ENCODE measurements around the gene MEIOC. TPM values are rescaled to one million over a fixed set of nuclear protein-coding genes. Genes with fewer than 3 reads are reported as not detected.

Gene MEIOC
- total and polyA plus RNA-seq, 2 of the 8 experiments (the other 6 are each of a cell fraction or from before 2014, with no cell fraction given) = 4.2 to 4.8 TPM

DNA sequence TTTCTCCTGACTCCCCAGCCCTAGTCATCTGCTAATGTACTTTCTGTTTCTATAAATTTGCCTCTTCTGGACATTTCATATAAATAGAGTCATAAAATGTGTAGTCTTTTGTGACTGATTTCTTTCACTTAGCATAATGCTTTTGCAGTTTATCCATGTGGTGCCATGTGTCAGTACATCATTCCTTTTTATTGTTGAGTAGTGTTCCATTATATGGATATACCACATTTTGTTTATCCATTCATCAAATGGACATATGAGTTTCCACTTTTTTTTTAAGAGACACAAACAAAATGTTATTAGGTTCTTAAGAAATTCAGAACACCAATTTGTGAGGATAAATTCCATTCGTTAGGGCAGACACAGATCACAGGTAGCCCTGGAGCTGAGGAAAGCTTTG is 63.2 kb downstream of the MEIOC start:
- H3K9me3 ChIP-seq (ENCODE audit: insufficient read depth in 2 of 2, low read depth in 1 of 2, low read length in 1 of 2) = no peaks in the 10 kb centered on the region
- H3K36me3 ChIP-seq (ENCODE audit: control insufficient read depth in 2 of 4, insufficient read depth in 4 of 4, low read length in 3 of 4) = peaks cover 6 to 18% (median 9%) of the 10 kb centered on the region in 4 experiments; a peak in 5 of 8 replicates
- FAIRE-seq (no peak), DNase-seq (ENCODE audit: low read depth in 1 of 2, low spot score in 2 of 2) (no peak)
- H2AK5ac ChIP-seq (ENCODE audit: low read depth, low read length) = no peak overlapping the region
- no peak overlapping the region for H3K4ac ChIP-seq (replicated peaks; ENCODE audit: insufficient read length, low read depth, low read length)
- H2BK15ac ChIP-seq (ENCODE audit: low read length) = no peak overlapping the region
- H2BK120ac ChIP-seq (replicated peaks; ENCODE audit: low read depth, low read length) = no peak overlapping the region
- no peaks in the 10 kb centered on the region for H4K20me1 ChIP-seq (replicated peaks in 1 of 2; ENCODE audit: control insufficient read depth in 1 of 2, insufficient read depth in 2 of 2, low read length in 2 of 2)
- H3K79me2 ChIP-seq (ENCODE audit: control insufficient read depth in 1 of 2, insufficient read depth in 2 of 2, low read length in 2 of 2) = no peaks in the 10 kb centered on the region
- ChIA-PET POLR2A (ENCODE audit: partially characterized antibody) (interaction anchor here (0.6 to 0.7 kb wide), 2 partner anchors 11 to 16 kb away, joined by 3 read pairs; partner anchors contain the start of gene DBF4B), CTCF (ENCODE audit: partially characterized antibody) (interaction anchor here (0.7 kb wide), 1 partner anchor 1237 kb away, joined by 3 read pairs; no protein-coding TSS in a partner anchor)
- no peaks in the 10 kb centered on the region for H3K79me1 ChIP-seq (ENCODE audit: low read depth, low read length)
- no peak overlapping the region for H2BK20ac ChIP-seq (ENCODE audit: low read length)
- no peaks in the 10 kb centered on the region for H3K4me1 ChIP-seq (replicated peaks in 1 of 4; ENCODE audit: control insufficient read depth in 3 of 4, insufficient read depth in 4 of 4, low read length in 3 of 4)
- H4K5ac ChIP-seq (ENCODE audit: insufficient read length, low read depth, low read length) = no peak overlapping the region
- H4K91ac ChIP-seq (replicated peaks; ENCODE audit: insufficient read length, low read length) = no peak overlapping the region
- no peak overlapping the region for H4K8ac ChIP-seq (ENCODE audit: extremely low read depth, insufficient read depth, low read length)
- no peak overlapping the region for H3K4me2 ChIP-seq (ENCODE audit: insufficient read depth in 1 of 2, low read depth in 2 of 2, low read length in 2 of 2)
- WGBS, 2 experiments (ENCODE audit: extremely low coverage in 1 of 2, insufficient coverage in 1 of 2, insufficient read length in 1 of 2, insufficient replicate concordance in 2 of 2, low coverage in 1 of 2, low lambda C conversion rate in 2 of 2, missing lambda C conversion rate in 1 of 2) = 91% methylated on average over 1 of the region's 1 CpG; no CpG with 5 or more reads in 1 of the 2 experiments
- H3K14ac ChIP-seq (ENCODE audit: insufficient read length) = no peak overlapping the region
- no peaks in the 10 kb centered on the region for H3K27me3 ChIP-seq (replicated peaks in 1 of 4; ENCODE audit: control insufficient read depth in 3 of 4, extremely low read depth in 1 of 4, insufficient read depth in 3 of 4, low read length in 3 of 4)
- H3K4me3 ChIP-seq (ENCODE audit: extremely low read depth in 1 of 4, insufficient read depth in 2 of 4, low read depth in 3 of 4, low read length in 4 of 4) = no peak overlapping the region
- H2BK12ac ChIP-seq (ENCODE audit: low read depth, low read length) = no peak overlapping the region
- no peak overlapping the region for H3K23ac ChIP-seq (ENCODE audit: insufficient read length)
- no peak overlapping the region for H3K9ac ChIP-seq (replicated peaks in 1 of 4; ENCODE audit: extremely low read depth in 1 of 4, low read depth in 3 of 4, low read length in 3 of 4)
- no peak overlapping the region for H2BK5ac ChIP-seq (ENCODE audit: low read depth, low read length)
- no peak overlapping the region for H3K56ac ChIP-seq (replicated peaks; ENCODE audit: insufficient read length, low read depth, low read length)
- no peak overlapping the region for H3K18ac ChIP-seq (ENCODE audit: extremely low read depth, low read length)
- H3K23me2 ChIP-seq (ENCODE audit: low read depth, low read length) = no peaks in the 10 kb centered on the region
- no peak overlapping the region for H2AFZ ChIP-seq (ENCODE audit: low read length)
- no peak overlapping the region for H3K27ac ChIP-seq (ENCODE audit: low read depth, low read length)
- TF ChIP-seq JUN (IDR thresholded peaks at IDR 0.05; ENCODE audit: low read depth, low read length) = no peak
- TF ChIP-seq KDM5A (IDR thresholded peaks at IDR 0.05; ENCODE audit: low read length) = no peak
- no peak for TF ChIP-seq SRF (IDR thresholded peaks at IDR 0.05; ENCODE audit: low read depth, low read length)
- no peak for TF ChIP-seq CBX5 (IDR thresholded peaks at IDR 0.05; ENCODE audit: low read depth, low read length)
- no peak for TF ChIP-seq BCL11A (IDR thresholded peaks at IDR 0.05; ENCODE audit: low read depth in 2 of 2, low read length in 2 of 2)
- TF ChIP-seq SIX5 (IDR thresholded peaks at IDR 0.05; ENCODE audit: low read depth, low read length) = no peak
- TF ChIP-seq ASH2L (IDR thresholded peaks at IDR 0.05; ENCODE audit: low read length) = no peak
- TF ChIP-seq FOSL1 (IDR thresholded peaks at IDR 0.05; ENCODE audit: insufficient read depth, low read depth, low read length) = no peak
- no peak for TF ChIP-seq USF2 (IDR thresholded peaks at IDR 0.05; ENCODE audit: low read length)
- no peak for TF ChIP-seq POU5F1 (IDR thresholded peaks at IDR 0.05; ENCODE audit: low read depth, low read length)
- TF ChIP-seq EGR1 (IDR thresholded peaks at IDR 0.05; ENCODE audit: borderline replicate concordance, low read depth, low read length) = no peak
- TF ChIP-seq RBBP5 (IDR thresholded peaks at IDR 0.05; ENCODE audit: borderline replicate concordance, low read depth, low read length) = no peak

Data from H1 (cell line).